ENCODE data around the gene RHPN2. TPM values are rescaled to one million over a fixed set of nuclear protein-coding genes. Genes with fewer than 3 reads are reported as not detected.
A peak's percentile ranks its signal among the peaks of the same experiment; 100 is the strongest.
"Not testable (repeated sequence)": the region's sequence is repeated elsewhere in the genome, so short reads cannot be mapped to it uniquely, and the experiment has no call there.

The RHPN2 gene
- total and polyA plus RNA-seq, 4 donors = 4.0 to 17.5 (median 11.5) TPM

DNA sequence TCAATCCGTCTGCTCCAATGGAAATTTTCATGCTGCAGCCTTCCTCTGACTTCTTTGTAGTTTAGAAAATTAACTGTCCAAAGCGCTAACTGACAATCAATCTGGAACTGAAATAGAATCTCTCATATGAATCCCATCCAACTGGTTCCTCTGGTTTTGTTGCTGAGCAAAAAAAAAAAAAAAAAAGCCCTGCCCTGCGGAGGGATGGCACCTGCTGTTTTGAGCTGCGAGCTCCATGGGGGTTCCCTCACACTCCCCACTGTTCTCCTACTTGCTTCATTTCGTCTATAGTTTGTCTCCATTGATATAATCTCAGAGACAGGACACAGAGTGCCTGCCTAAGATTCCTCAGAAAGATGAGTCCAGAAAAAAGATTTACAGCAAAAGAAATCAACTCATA lies 59.2 kb downstream of the RHPN2 start:
- H3K9me3 ChIP-seq (ENCODE audit: control insufficient read depth in 4 of 4, insufficient read depth in 3 of 4, low read length in 3 of 4) = no peaks in the 10 kb centered on the region
- peak in 2 of 3 donors; percentile 11 to 42 for DNase-seq
- H3K9ac ChIP-seq (ENCODE audit: insufficient read depth in 1 of 2, low read length in 2 of 2) = no peak overlapping the region
- H3K36me3 ChIP-seq (ENCODE audit: control insufficient read depth in 4 of 4, insufficient read depth in 4 of 4, low read length in 4 of 4) = peaks cover 0 to 1% (median 0%) of the 10 kb centered on the region in 4 donors
- H3K4me1 ChIP-seq (ENCODE audit: control insufficient read depth in 5 of 5, insufficient read depth in 5 of 5, low read length in 5 of 5) = no peaks in the 10 kb centered on the region
- WGBS, 2 donors = 67 to 74% methylated on average over 5 of the region's 5 CpGs
- no peak overlapping the region for H3K27ac ChIP-seq (ENCODE audit: low read depth in 1 of 2, low read length in 1 of 2)
- TF ChIP-seq, protein P1, sequence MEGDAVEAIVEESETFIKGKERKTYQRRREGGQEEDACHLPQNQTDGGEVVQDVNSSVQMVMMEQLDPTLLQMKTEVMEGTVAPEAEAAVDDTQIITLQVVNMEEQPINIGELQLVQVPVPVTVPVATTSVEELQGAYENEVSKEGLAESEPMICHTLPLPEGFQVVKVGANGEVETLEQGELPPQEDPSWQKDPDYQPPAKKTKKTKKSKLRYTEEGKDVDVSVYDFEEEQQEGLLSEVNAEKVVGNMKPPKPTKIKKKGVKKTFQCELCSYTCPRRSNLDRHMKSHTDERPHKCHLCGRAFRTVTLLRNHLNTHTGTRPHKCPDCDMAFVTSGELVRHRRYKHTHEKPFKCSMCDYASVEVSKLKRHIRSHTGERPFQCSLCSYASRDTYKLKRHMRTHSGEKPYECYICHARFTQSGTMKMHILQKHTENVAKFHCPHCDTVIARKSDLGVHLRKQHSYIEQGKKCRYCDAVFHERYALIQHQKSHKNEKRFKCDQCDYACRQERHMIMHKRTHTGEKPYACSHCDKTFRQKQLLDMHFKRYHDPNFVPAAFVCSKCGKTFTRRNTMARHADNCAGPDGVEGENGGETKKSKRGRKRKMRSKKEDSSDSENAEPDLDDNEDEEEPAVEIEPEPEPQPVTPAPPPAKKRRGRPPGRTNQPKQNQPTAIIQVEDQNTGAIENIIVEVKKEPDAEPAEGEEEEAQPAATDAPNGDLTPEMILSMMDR (IDR thresholded peaks at IDR 0.05; ENCODE audit: control extremely low read depth, extremely low read depth) = no peak
- H3K4me3 ChIP-seq = no peak overlapping the region
- H3K27me3 ChIP-seq (ENCODE audit: control insufficient read depth in 3 of 3, insufficient read depth in 3 of 3, low read length in 2 of 3) = no peaks in the 10 kb centered on the region
- ATAC-seq (ENCODE audit: insufficient read depth, low FRiP score) = no peak

DNA sequence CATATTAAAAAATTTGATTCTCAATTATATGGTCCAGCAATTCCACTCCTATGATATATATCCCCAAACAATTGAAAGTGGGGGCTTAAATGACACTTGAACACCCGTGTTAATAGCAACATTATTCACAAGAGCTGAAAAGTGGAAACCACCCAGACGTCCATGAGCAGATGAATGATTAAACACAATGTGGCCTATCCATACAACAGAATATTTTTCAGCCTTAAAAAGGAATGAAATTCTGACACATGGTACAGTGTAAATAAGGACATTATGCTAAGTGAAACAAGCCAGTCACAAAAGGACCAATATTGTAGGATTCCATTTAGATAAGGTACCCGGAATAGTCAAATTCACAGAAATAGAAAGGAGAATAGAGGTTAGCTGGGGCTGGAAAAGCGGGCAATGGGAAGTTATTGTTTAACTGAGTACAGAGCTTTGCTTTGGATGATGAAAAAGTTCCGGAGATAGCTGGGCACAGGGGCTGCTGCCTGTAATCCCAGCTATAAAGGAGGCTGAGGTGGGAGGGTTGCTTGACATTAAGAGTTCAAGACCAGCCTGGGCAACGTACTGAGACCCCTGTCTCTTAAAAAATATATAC lies 61.2 kb downstream of the RHPN2 start:
- not testable (repeated sequence) for H3K27me3 ChIP-seq (ENCODE audit: control insufficient read depth in 3 of 3, insufficient read depth in 3 of 3, low read length in 2 of 3); ATAC-seq (ENCODE audit: insufficient read depth, low FRiP score); H3K27ac ChIP-seq (ENCODE audit: low read depth in 1 of 2, low read length in 1 of 2); H3K4me1 ChIP-seq (ENCODE audit: control insufficient read depth in 5 of 5, insufficient read depth in 5 of 5, low read length in 5 of 5); H3K9ac ChIP-seq (ENCODE audit: insufficient read depth in 1 of 2, low read length in 2 of 2); H3K36me3 ChIP-seq (ENCODE audit: control insufficient read depth in 4 of 4, insufficient read depth in 4 of 4, low read length in 4 of 4); H3K4me3 ChIP-seq; H3K9me3 ChIP-seq (ENCODE audit: control insufficient read depth in 4 of 4, insufficient read depth in 3 of 4, low read length in 3 of 4); DNase-seq
- WGBS, 2 donors = 78 to 82% methylated on average over 6 of the region's 6 CpGs

DNA sequence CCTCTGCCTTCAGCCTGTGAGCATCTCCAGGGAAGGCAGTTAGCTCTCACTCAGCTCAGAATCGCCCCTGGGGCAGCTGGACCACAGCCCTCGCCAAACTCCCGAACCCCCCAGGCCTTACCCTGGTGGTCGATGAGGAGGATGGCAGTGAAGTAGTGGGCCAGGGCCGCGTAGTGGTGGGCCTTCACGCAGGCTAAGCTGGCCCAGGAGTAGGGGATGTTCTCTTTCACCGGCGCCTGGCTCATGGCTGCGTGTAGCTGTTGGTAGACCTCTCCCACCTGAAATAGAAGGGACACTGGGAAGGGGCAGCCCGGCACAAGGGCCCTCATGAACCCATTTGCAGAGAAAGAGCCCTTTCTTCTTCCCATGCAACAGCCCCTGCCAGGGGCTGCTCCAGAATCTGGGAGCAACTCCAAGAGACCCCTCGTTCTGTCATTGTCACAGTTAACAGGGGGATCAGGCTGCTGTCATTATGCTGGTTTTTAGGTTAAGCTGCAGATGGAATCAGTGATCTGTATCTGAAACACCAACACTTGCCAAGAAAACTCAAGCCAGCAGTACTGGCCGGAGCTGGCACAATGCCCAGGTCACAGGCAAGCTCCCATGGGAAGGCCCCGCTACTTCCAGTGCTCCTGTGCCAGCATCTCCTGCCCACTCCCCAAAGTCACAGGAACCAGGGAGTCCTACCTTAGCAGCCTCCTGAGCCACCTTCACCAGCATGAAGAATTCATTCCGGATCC lies 62.4 kb downstream of the RHPN2 start:
- H3K9me3 ChIP-seq (ENCODE audit: control insufficient read depth in 4 of 4, insufficient read depth in 3 of 4, low read length in 3 of 4); H3K9ac ChIP-seq (ENCODE audit: insufficient read depth in 1 of 2, low read length in 2 of 2); ATAC-seq (ENCODE audit: insufficient read depth, low FRiP score); H3K27me3 ChIP-seq (ENCODE audit: control insufficient read depth in 3 of 3, insufficient read depth in 3 of 3, low read length in 2 of 3); DNase-seq; H3K4me3 ChIP-seq; H3K4me1 ChIP-seq (ENCODE audit: control insufficient read depth in 5 of 5, insufficient read depth in 5 of 5, low read length in 5 of 5); H3K36me3 ChIP-seq (ENCODE audit: control insufficient read depth in 4 of 4, insufficient read depth in 4 of 4, low read length in 4 of 4); H3K27ac ChIP-seq (ENCODE audit: low read depth in 1 of 2, low read length in 1 of 2): not testable (repeated sequence)
- WGBS, 2 donors = 82 to 83% methylated on average over 15 of the region's 15 CpGs

DNA sequence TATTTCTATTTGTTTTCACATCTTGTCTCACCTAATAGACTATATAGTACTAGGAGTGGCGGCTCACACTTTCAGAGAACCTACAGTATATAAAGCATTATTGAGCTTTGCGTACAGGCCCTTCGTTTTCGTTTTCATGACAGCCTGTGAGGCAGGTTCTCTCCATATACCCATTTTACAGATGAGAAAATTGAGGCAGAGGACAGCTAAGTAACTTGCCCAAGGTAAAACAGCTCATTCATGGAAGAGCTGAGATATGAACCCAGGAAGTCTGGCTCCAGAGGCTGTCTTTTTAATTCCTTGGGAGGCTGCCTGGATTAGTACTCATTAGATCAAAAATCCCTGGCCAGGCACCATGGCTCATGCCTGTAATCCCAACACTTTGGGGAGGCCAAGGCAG lies 63.8 kb downstream of the RHPN2 start:
- H3K9ac ChIP-seq (ENCODE audit: insufficient read depth in 1 of 2, low read length in 2 of 2) = no peak overlapping the region
- no peaks in the 10 kb centered on the region for H3K4me1 ChIP-seq (ENCODE audit: control insufficient read depth in 5 of 5, insufficient read depth in 5 of 5, low read length in 5 of 5)
- H3K27ac ChIP-seq (ENCODE audit: low read depth in 1 of 2, low read length in 1 of 2) = no peak overlapping the region
- DNase-seq (no peak), ATAC-seq (ENCODE audit: insufficient read depth, low FRiP score) (no peak)
- WGBS, 2 donors = 87 to 93% methylated on average over 4 of the region's 4 CpGs
- H3K9me3 ChIP-seq (ENCODE audit: control insufficient read depth in 4 of 4, insufficient read depth in 3 of 4, low read length in 3 of 4) = peaks cover 0 to 2% (median 0%) of the 10 kb centered on the region in 4 donors
- H3K36me3 ChIP-seq (ENCODE audit: control insufficient read depth in 4 of 4, insufficient read depth in 4 of 4, low read length in 4 of 4) = peaks cover 0 to 2% (median 0%) of the 10 kb centered on the region in 4 donors
- TF ChIP-seq, protein P1 (IDR thresholded peaks at IDR 0.05; ENCODE audit: control extremely low read depth, extremely low read depth) = no peak
- no peak overlapping the region for H3K4me3 ChIP-seq
- H3K27me3 ChIP-seq (ENCODE audit: control insufficient read depth in 3 of 3, insufficient read depth in 3 of 3, low read length in 2 of 3) = no peaks in the 10 kb centered on the region
